Stimulated activated naive CD8-positive, alpha-beta T cell treated with anti-CD3 and anti-CD28 coated beads, Interleukin-15, Interleukin-2, amounts not matched to agents 100 ng/mL and 50 ng/mL, for 24 hours (primary cell): Measurements from ENCODE around the gene SYNGAP1.

Source experiments
- H3K27ac Mint-ChIP-seq: one replicate; pipeline ENCODE4 v1.8.0; 2021; ENCODE audit warnings: mild to moderate bottlenecking, mixed read lengths
- H3K27me3 Mint-ChIP-seq: one replicate; pipeline ENCODE4 v1.8.0; 2021; ENCODE audit warnings: mixed read lengths
- H3K36me3 Mint-ChIP-seq: one replicate; pipeline ENCODE4 v1.8.0; 2021; ENCODE audit warnings: low read depth, mixed read lengths
- H3K4me1 Mint-ChIP-seq: one replicate; pipeline ENCODE4 v1.8.0; 2021; ENCODE audit warnings: low read depth, mixed read lengths
- H3K4me3 Mint-ChIP-seq: one replicate; pipeline ENCODE4 v1.8.0; 2021; ENCODE audit warnings: mild to moderate bottlenecking, mixed read lengths
- H3K9me3 Mint-ChIP-seq: one replicate; pipeline ENCODE4 v1.8.0; 2021; ENCODE audit warnings: mixed read lengths

The SYNGAP1 gene

DNA sequence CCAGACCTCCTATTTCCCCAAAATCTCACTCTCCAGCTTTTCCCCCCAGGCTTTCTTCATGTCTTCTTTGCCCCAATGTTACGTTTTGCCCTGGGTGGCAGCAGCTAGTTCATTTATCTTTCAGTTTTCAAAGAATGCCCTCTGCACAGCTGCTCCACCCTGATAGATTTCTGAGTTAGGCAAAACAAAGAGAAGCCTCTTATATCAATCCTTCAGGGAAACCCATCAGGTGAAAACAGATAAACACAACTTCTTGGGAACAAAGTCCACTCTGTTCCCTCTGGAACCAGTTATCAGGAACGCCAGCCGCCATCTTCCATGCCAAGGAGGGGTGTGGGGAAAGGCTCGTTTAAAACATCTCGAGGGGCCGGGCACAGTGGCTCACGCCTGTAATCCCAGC is 68.5 kb downstream of the SYNGAP1 start:
- H3K4me1 Mint-ChIP-seq, result no peaks in the 10 kb centered on the region
- H3K9me3 Mint-ChIP-seq, result no peaks in the 10 kb centered on the region
- no peaks in the 10 kb centered on the region for H3K36me3 Mint-ChIP-seq

DNA sequence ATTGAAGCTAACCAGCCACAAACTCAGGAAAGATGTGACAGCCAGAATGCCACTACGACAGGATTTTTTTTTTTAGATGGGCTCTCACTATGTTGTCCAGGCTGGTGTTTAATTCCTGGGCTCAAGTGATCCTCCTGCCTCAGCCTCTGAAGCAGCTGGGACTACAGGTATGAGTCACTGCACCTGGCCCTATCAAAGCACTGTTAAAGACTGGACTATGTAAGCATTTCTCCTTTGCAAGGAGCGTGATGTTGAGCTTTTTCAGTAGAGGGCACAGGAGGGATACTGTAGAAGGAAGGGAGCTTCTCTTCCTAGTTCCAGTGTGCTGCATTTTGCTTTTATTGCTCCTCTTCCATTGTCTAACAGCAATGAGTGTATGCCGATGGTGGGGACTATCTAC is 70.3 kb downstream of the SYNGAP1 start:
- no peaks in the 10 kb centered on the region for H3K36me3 Mint-ChIP-seq
- H3K4me3 Mint-ChIP-seq, result no peak overlapping the region
- H3K27ac Mint-ChIP-seq, result no peak overlapping the region
- peaks cover 4% of the 10 kb centered on the region for H3K27me3 Mint-ChIP-seq
- no peaks in the 10 kb centered on the region for H3K9me3 Mint-ChIP-seq
- no peaks in the 10 kb centered on the region for H3K4me1 Mint-ChIP-seq

More for the DNA sequence above, 68.5 kb downstream of the SYNGAP1 start:
- Mint-ChIP-seq H3K4me3 (no peak overlapping the region), H3K27me3 (peaks cover 4% of the 10 kb centered on the region), H3K27ac (no peak overlapping the region)

DNA sequence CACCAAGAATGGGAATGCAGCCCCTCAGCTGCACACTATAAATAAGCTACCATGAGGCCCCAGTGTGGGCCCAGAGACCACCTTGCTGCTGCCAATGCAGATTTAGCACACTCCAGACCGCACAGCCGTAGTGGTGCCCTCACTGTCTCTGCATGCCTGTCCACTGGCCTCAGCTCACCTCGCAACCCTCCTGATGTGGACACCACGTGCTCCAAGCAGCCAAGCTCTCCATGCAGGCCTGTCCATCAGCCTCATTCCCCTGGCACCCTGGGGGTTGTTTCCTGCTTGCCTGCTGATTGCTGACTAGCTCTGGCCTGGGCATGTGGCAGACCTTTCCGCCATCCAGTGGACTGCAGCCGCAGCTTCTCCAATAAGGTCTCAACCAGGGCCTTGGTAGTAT is 70.8 kb downstream of the SYNGAP1 start:
- Mint-ChIP-seq H3K4me1 (no peaks in the 10 kb centered on the region), H3K9me3 (no peaks in the 10 kb centered on the region), H3K27ac (no peak overlapping the region), H3K4me3 (no peak overlapping the region), H3K36me3 (no peaks in the 10 kb centered on the region), H3K27me3 (peaks cover 4% of the 10 kb centered on the region)

DNA sequence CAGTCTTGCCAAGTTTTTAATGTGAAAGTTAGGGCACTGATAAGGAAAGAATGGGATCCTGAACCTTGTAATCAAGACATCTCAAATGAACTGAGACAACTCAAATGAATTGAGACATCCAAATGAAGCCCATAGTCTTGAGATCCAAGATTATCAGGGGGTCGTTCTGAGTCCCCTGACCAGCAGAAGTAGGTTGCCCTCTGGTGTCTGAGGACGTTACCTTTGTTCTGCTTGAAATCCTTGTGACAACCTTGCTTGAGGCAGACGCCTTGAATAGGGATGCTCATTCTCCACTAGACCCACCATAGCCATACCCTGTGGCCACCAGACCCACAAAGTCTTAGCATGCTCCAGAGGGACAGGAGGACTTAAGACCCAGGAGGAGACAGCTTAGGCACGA is 72.2 kb downstream of the SYNGAP1 start:
- Mint-ChIP-seq H3K4me3 (no peak overlapping the region), H3K36me3 (no peaks in the 10 kb centered on the region), H3K9me3 (no peaks in the 10 kb centered on the region), H3K27me3 (peaks cover 4% of the 10 kb centered on the region), H3K4me1 (no peaks in the 10 kb centered on the region), H3K27ac (no peak overlapping the region)

DNA sequence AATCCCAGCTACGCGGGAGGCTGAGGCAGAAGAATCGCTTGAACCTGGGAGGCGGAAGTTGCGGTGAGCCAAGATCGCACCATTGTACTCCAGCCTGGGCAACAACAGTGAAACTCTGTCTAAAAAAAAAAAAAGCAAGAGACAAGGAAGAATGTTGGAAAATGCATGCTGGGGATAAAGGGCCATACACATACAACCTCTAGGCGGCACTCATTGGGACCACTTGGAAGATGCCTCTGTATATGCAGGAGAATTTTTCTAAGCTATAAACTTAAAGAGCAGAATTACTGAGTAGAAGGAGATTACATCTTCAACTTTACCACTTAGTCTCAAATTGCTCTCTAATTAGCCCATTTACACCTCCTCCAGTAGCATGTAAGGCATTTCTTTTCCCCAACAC is 77.3 kb downstream of the SYNGAP1 start:
- H3K4me3 Mint-ChIP-seq, result no peak overlapping the region
- H3K4me1 Mint-ChIP-seq, result no peaks in the 10 kb centered on the region
- no peaks in the 10 kb centered on the region for H3K9me3 Mint-ChIP-seq
- H3K27ac Mint-ChIP-seq, result no peak overlapping the region
- no peaks in the 10 kb centered on the region for H3K27me3 Mint-ChIP-seq
- no peaks in the 10 kb centered on the region for H3K36me3 Mint-ChIP-seq

DNA sequence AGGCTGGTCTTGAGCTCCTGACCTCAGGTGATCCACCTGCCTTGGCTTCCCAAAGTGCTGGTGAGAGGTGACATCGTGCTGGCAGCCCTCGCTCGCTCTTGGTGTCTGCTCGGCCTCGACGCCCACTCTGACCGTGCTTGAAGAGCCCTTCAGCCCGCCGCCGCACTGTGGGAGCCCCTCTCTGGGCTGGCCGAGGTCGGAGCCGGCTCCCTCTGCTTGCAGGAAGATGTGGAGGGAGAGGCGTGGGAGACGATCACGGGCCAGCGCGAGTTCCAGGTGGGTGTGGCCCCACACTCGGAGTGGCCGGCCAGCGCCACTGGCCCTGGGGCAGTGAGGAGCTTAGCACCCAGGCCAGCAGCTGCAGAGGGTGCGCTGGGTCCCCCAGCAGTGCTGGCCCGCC is 82.6 kb downstream of the SYNGAP1 start:
- Mint-ChIP-seq H3K4me3 (no peak overlapping the region), H3K27me3 (no peaks in the 10 kb centered on the region), H3K27ac (no peak overlapping the region), H3K36me3 (no peaks in the 10 kb centered on the region), H3K9me3 (peaks cover 3% of the 10 kb centered on the region), H3K4me1 (no peaks in the 10 kb centered on the region)

DNA sequence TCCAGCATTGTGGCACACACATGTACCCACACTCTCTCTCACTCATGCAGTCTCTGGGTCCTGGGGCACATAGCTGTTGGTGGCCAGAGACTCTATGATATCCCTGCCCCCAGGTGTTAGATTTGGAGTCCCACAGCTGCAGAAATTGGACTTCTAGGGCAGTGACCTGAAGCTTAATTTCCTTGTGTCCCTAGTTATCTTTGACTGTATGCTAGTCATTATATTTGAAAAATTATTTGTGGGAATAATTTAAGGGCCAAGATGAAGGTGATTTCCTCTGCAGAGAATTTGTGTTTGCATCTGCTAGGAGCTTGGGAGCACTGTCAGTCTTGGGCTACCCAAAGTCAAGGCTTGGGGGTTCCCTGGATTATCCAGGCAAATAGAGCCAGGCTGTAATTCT is 84.6 kb downstream of the SYNGAP1 start:
- H3K27me3 Mint-ChIP-seq, result peaks cover 8% of the 10 kb centered on the region
- no peak overlapping the region for H3K27ac Mint-ChIP-seq
- H3K36me3 Mint-ChIP-seq, result no peaks in the 10 kb centered on the region

More for the DNA sequence above, 84.6 kb downstream of the SYNGAP1 start:
- Mint-ChIP-seq H3K4me1 (peaks cover 9% of the 10 kb centered on the region), H3K9me3 (peaks cover 3% of the 10 kb centered on the region), H3K4me3 (no peak overlapping the region)
